Neural cell (in vitro differentiated cells): ENCODE data around the gene COL4A2. TPM values are rescaled to one million over a fixed set of nuclear protein-coding genes. Genes with fewer than 3 reads are reported as not detected.

Source experiments
- H2AFZ ChIP-seq: fragments of 200-600, 300-800 bp; sonication (generic), shearing (Covaris generic); 2 replicates; pipeline ENCODE4 v1.6.0; 2014; ENCODE audit warnings: low read depth, mild to moderate bottlenecking, antibody characterized with exemption, low read length, moderate library complexity
- H3F3A ChIP-seq: fragments of 200-600 bp; shearing (Covaris generic); 2 replicates; pipeline ENCODE4 v1.6.1; 2016; ENCODE audit warnings: mild to moderate bottlenecking, moderate library complexity, mixed read lengths, antibody characterized with exemption, low read length; ENCODE audit not compliant: insufficient read depth, poor library complexity, severe bottlenecking
- H3K27ac ChIP-seq: fragments of 200-600, 300-800 bp; sonication (generic), shearing (Covaris generic); 2 replicates; pipeline ENCODE4 v1.5.1; 2014; ENCODE audit warnings: mild to moderate bottlenecking, low read length, moderate library complexity
- H3K27me3 ChIP-seq: fragments of 300-800, 200-600 bp; sonication (generic), shearing (Covaris generic); 2 replicates; pipeline ENCODE4 v1.6.0; 2014; ENCODE audit warnings: mild to moderate bottlenecking, low read depth, low read length, moderate library complexity; ENCODE audit not compliant: insufficient read depth
- H3K36me3 ChIP-seq: fragments of 300-800, 200-600 bp; sonication (generic), shearing (Covaris generic); 2 replicates; pipeline ENCODE4 v1.5.1; 2014; ENCODE audit warnings: mild to moderate bottlenecking, antibody characterized with exemption, low read length, moderate library complexity; ENCODE audit not compliant: insufficient read depth
- H3K4me2 ChIP-seq: fragments of 300-800, 200-600 bp; sonication (generic), shearing (Covaris generic); 2 replicates; pipeline ENCODE4 v1.6.0; 2014; ENCODE audit warnings: mild to moderate bottlenecking, low read length
- H3K4me3 ChIP-seq: fragments of 300-800, 200-600 bp; sonication (generic), shearing (Covaris generic); 2 replicates; pipeline ENCODE4 v1.5.1; 2014; ENCODE audit warnings: mild to moderate bottlenecking, low read length, moderate library complexity
- H3K79me2 ChIP-seq: fragments of 200-600 bp; shearing (Covaris generic); replicated peaks from 2 replicates; pipeline ENCODE4 v1.6.0; 2014; ENCODE audit warnings: mild to moderate bottlenecking, low read length, moderate library complexity; ENCODE audit not compliant: insufficient read depth
- H3K9ac ChIP-seq: fragments of 300-800, 200-600 bp; sonication (generic), shearing (Covaris generic); 2 replicates; pipeline ENCODE4 v1.6.1; 2016; ENCODE audit warnings: mild to moderate bottlenecking, low read length, mixed read lengths
- H3K9me2 ChIP-seq: fragments of 200-600 bp; shearing (Covaris generic); 2 replicates; pipeline ENCODE4 v1.6.1; 2016; ENCODE audit warnings: mild to moderate bottlenecking, low read length, mixed read lengths; ENCODE audit not compliant: insufficient read depth
- H3K9me3 ChIP-seq: fragments of 200-600, 300-800 bp; sonication (generic), shearing (Covaris generic); 2 replicates; pipeline ENCODE4 v1.6.1; 2016; ENCODE audit warnings: mild to moderate bottlenecking, mixed run types, low read length, moderate library complexity, mixed read lengths
- H4K20me1 ChIP-seq: fragments of 200-600 bp; shearing (Covaris generic); 2 replicates; pipeline ENCODE4 v1.6.1; 2016; ENCODE audit warnings: mild to moderate bottlenecking, mixed run types; ENCODE audit not compliant: insufficient read depth
- CTCF ChIP-seq: fragments of 450-650 bp; IDR thresholded peaks from 2 replicates; pipeline ENCODE4 v1.5.1; 2014; ENCODE audit warnings: antibody characterized with exemption, mild to moderate bottlenecking, moderate library complexity; ENCODE audit not compliant: poor library complexity, severe bottlenecking
- EP300 ChIP-seq: fragments of 450-650 bp; conservative IDR thresholded peaks from 2 replicates; pipeline ENCODE4 v1.6.1; 2014; ENCODE audit warnings: antibody characterized with exemption, mild to moderate bottlenecking, moderate library complexity; ENCODE audit not compliant: poor library complexity, severe bottlenecking
- EZH2 ChIP-seq: fragments of 200-600, 300-800 bp; shearing (Covaris generic), sonication (generic); IDR thresholded peaks from 2 replicates; pipeline ENCODE4 v1.6.1; 2014; ENCODE audit warnings: antibody characterized with exemption, low read length, borderline replicate concordance, mild to moderate bottlenecking; ENCODE audit not compliant: insufficient read depth, poor library complexity, severe bottlenecking
- MXI1 ChIP-seq: fragments of 450-650 bp; conservative IDR thresholded peaks from 2 replicates; pipeline ENCODE4 v1.6.1; 2014; ENCODE audit warnings: antibody characterized with exemption, mild to moderate bottlenecking; ENCODE audit not compliant: poor library complexity, severe bottlenecking
- POLR2AphosphoS5 ChIP-seq: IDR thresholded peaks from 2 replicates; pipeline ENCODE4 v1.6.1; 2012
- RAD21 ChIP-seq: fragments of 450-650 bp; conservative IDR thresholded peaks from 2 replicates; pipeline ENCODE4 v1.6.1; 2014; ENCODE audit warnings: antibody characterized with exemption, mild to moderate bottlenecking, moderate library complexity
- REST ChIP-seq: IDR thresholded peaks from 2 replicates; pipeline ENCODE4 v1.6.1; 2012; ENCODE audit warnings: borderline replicate concordance
- SMC3 ChIP-seq: fragments of 450-650 bp; conservative IDR thresholded peaks from 2 replicates; pipeline ENCODE4 v1.6.1; 2014; ENCODE audit warnings: antibody characterized with exemption, mild to moderate bottlenecking, moderate library complexity; ENCODE audit not compliant: poor library complexity
- TAF1 ChIP-seq: IDR thresholded peaks from 2 replicates; pipeline ENCODE4 v1.6.1; 2012; ENCODE audit warnings: low read depth
- polyA plus RNA-seq: library from polyadenylated mRNA; depleted of rRNA; stranded (reverse); fragments of >200 nt; gene quantifications from 2 replicates; pipeline ENCODE4 v1.2.3, GENCODE V29; 2014

COL4A2 gene
- polyA plus RNA-seq, 1 donor from 2014 or later = 30.8 TPM

- no peaks in the 10 kb centered on the region for H4K20me1 ChIP-seq
- H3K4me3 ChIP-seq = no peak overlapping the region
- no peak for TF ChIP-seq MXI1
- no peak for TF ChIP-seq CTCF
- TF ChIP-seq EZH2 = no peak
- TF ChIP-seq EP300 = no peak
- no peak for TF ChIP-seq POLR2AphosphoS5
- no peak for TF ChIP-seq REST
- no peak for TF ChIP-seq RAD21
- no peak for TF ChIP-seq TAF1
- TF ChIP-seq SMC3 = no peak
- H3K27ac ChIP-seq = no peak overlapping the region
- H3K36me3 ChIP-seq = no peaks in the 10 kb centered on the region
- H3F3A ChIP-seq = no peaks in the 10 kb centered on the region
- no peaks in the 10 kb centered on the region for H3K9me2 ChIP-seq
- H3K79me2 ChIP-seq = no peaks in the 10 kb centered on the region
- H3K9me3 ChIP-seq = no peaks in the 10 kb centered on the region
- H2AFZ ChIP-seq = no peak overlapping the region
- H3K27me3 ChIP-seq = no peaks in the 10 kb centered on the region
- no peak overlapping the region for H3K4me2 ChIP-seq
- no peak overlapping the region for H3K9ac ChIP-seq
Observed at GRCh38 chr13:110346661-110347067, 39.6 kb downstream of the COL4A2 start.

GRCh38 chr13:110347088-110347487 lies 40.0 kb downstream of the COL4A2 start:
- H3F3A ChIP-seq = no peaks in the 10 kb centered on the region
- H3K9me3 ChIP-seq = no peaks in the 10 kb centered on the region
- no peaks in the 10 kb centered on the region for H3K79me2 ChIP-seq
- no peaks in the 10 kb centered on the region for H3K9me2 ChIP-seq
- no peak overlapping the region for H2AFZ ChIP-seq
- no peak overlapping the region for H3K9ac ChIP-seq
- H3K4me3 ChIP-seq = no peak overlapping the region
- H3K4me2 ChIP-seq = no peak overlapping the region
- H3K27me3 ChIP-seq = no peaks in the 10 kb centered on the region
- TF ChIP-seq SMC3 (no peak), MXI1 (no peak), TAF1 (no peak), RAD21 (no peak), EZH2 (no peak), POLR2AphosphoS5 (no peak), EP300 (no peak), REST (no peak), CTCF (no peak)
- no peaks in the 10 kb centered on the region for H3K36me3 ChIP-seq
- no peaks in the 10 kb centered on the region for H4K20me1 ChIP-seq
- H3K27ac ChIP-seq = no peak overlapping the region
